Neural progenitor cell (in vitro differentiated cells): ENCODE data around the gene ZNF382. TPM values are rescaled to one million over a fixed set of nuclear protein-coding genes. Genes with fewer than 3 reads are reported as not detected.

Experiments used
- DNase-seq: peaks from one replicate; pipeline ENCODE4 v3.0.0-alpha.2; 2016; ENCODE audit warnings: low spot score
- H2AFZ ChIP-seq: fragments of 200-600 bp; sonication (generic); replicated peaks from 2 replicates; pipeline ENCODE4 v1.6.1; 2016; ENCODE audit warnings: antibody characterized with exemption
- H3F3A ChIP-seq: fragments of 200-600 bp; sonication (generic); 2 replicates; pipeline ENCODE4 v1.6.1; 2016; ENCODE audit warnings: antibody characterized with exemption, low read depth
- H3K27ac ChIP-seq: fragments of 200-600 bp; sonication (generic); 2 replicates; pipeline ENCODE4 v1.5.1; 2016; ENCODE audit warnings: mild to moderate bottlenecking
- H3K27me3 ChIP-seq: fragments of 200-600 bp; sonication (generic); 2 replicates; pipeline ENCODE4 v1.6.1; 2016; ENCODE audit warnings: mild to moderate bottlenecking, moderate library complexity
- H3K36me3 ChIP-seq: fragments of 200-600 bp; sonication (generic); 2 replicates; pipeline ENCODE4 v1.5.1; 2016
- H3K4me1 ChIP-seq: fragments of 200-600 bp; sonication (generic); 2 replicates; pipeline ENCODE4 v1.6.1; 2016; ENCODE audit warnings: mixed run types
- H3K4me2 ChIP-seq: fragments of 200-600 bp; sonication (generic); 2 replicates; pipeline ENCODE4 v1.6.1; 2016
- H3K4me3 ChIP-seq: fragments of 200-600 bp; sonication (generic); 2 replicates; pipeline ENCODE4 v1.5.1; 2016
- H3K79me2 ChIP-seq: fragments of 200-600 bp; sonication (generic); 2 replicates; pipeline ENCODE4 v1.6.1; 2016; ENCODE audit warnings: low read depth
- H3K9ac ChIP-seq: fragments of 200-600 bp; sonication (generic); 2 replicates; pipeline ENCODE4 v1.6.1; 2016
- H3K9me3 ChIP-seq: fragments of 200-600 bp; sonication (generic); 2 replicates; pipeline ENCODE4 v1.5.1; 2016; ENCODE audit warnings: low read depth
- H4K20me1 ChIP-seq: fragments of 200-600 bp; sonication (generic); 2 replicates; pipeline ENCODE4 v1.6.1; 2016; ENCODE audit warnings: low read depth
- H3K27ac Mint-ChIP-seq: 3 replicates; pipeline ENCODE4 v1.8.0; 2021; ENCODE audit warnings: mixed read lengths
- H3K27me3 Mint-ChIP-seq: 2 replicates; pipeline ENCODE4 v1.8.0; 2022; ENCODE audit warnings: low read depth, mild to moderate bottlenecking, inconsistent platforms, moderate library complexity, mixed read lengths; ENCODE audit not compliant: insufficient read depth
- H3K36me3 Mint-ChIP-seq: 3 replicates; pipeline ENCODE4 v1.8.0; 2021; ENCODE audit warnings: mixed read lengths
- H3K4me1 Mint-ChIP-seq: 3 replicates; pipeline ENCODE4 v1.8.0; 2021; ENCODE audit warnings: mixed read lengths
- H3K4me3 Mint-ChIP-seq: 3 replicates; pipeline ENCODE4 v1.8.0; 2021; ENCODE audit warnings: mild to moderate bottlenecking, moderate library complexity, mixed read lengths
- H3K9me3 Mint-ChIP-seq: 3 replicates; pipeline ENCODE4 v1.8.0; 2020; ENCODE audit warnings: mixed read lengths
- CTCF ChIP-seq: fragments of 200-600 bp; sonication (generic); IDR thresholded peaks from 2 replicates; pipeline ENCODE4 v1.5.1; 2017; ENCODE audit warnings: antibody characterized with exemption, mild to moderate bottlenecking
- EZH2 ChIP-seq: fragments of 200-600 bp; sonication (generic); IDR thresholded peaks from 2 replicates; pipeline ENCODE4 v1.6.1; 2017; ENCODE audit warnings: antibody characterized with exemption, mild to moderate bottlenecking, moderate library complexity
- EZH2phosphoT487 ChIP-seq: fragments of 200-600 bp; sonication (generic); IDR thresholded peaks from 2 replicates; pipeline ENCODE4 v1.6.1; 2017; ENCODE audit warnings: antibody characterized with exemption
- total RNA-seq: library from RNA; depleted of rRNA; stranded (reverse); fragments of >200 nt; gene quantifications from 2 replicates; pipeline ENCODE4 v1.2.3, GENCODE V29; 2015; ENCODE audit warnings: low replicate concordance

The ZNF382 gene
- total RNA-seq, 1 donor from 2014 or later: 17.8 TPM

DNA sequence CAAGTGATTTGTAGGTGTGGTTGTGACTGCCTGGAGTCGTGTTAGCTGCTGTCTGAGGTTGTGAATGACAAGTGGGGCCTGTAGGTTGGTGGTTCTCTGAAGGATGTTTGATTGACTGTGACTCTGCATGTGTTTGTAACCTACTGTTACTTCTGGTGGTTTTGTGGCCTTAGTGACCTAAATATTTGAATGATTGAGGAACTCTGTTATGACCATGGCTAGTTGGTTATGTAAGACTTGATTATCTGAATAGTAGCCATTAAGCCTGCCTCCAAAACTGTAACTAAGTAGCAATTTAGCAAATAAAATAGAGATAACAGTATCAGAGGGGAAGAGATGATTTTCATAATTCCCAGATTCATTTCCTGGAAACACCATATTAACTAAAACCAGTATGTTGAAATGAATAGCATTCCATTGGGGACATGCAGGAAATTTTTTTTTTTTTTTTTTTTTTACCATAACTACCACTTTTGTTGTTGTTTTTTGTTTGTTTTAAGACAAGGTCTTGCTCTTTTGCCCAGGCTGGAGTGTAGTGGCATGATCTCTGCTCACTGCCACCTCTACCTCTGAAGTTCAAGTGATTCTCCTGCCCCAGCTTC is 865 bp downstream of the ZNF382 start:
- Histone ChIP-seq H4K20me1 (no peaks in the 10 kb centered on the region), H3K4me1 (peaks cover 4% of the 10 kb centered on the region), H3K4me3 (peak overlapping the region; percentile 72), H3K9ac (no peak overlapping the region), H3F3A (no peaks in the 10 kb centered on the region), H2AFZ (peak overlapping the region; percentile 94), H3K27me3 (no peaks in the 10 kb centered on the region), H3K79me2 (peaks cover 39% of the 10 kb centered on the region), H3K9me3 (no peaks in the 10 kb centered on the region), H3K27ac (no peak overlapping the region), H3K4me2 (peak overlapping the region; percentile 95), H3K36me3 (no peaks in the 10 kb centered on the region)
- H3K36me3 Mint-ChIP-seq: peaks cover 52% of the 10 kb centered on the region
- peaks cover 52% of the 10 kb centered on the region for H3K9me3 Mint-ChIP-seq
- TF ChIP-seq EZH2: no peak
- peak overlapping the region; percentile 88 for H3K4me3 Mint-ChIP-seq
- H3K27ac Mint-ChIP-seq: peak overlapping the region; percentile 43
- no peak for DNase-seq
- no peaks in the 10 kb centered on the region for H3K27me3 Mint-ChIP-seq
- H3K4me1 Mint-ChIP-seq: peaks cover 10% of the 10 kb centered on the region

DNA sequence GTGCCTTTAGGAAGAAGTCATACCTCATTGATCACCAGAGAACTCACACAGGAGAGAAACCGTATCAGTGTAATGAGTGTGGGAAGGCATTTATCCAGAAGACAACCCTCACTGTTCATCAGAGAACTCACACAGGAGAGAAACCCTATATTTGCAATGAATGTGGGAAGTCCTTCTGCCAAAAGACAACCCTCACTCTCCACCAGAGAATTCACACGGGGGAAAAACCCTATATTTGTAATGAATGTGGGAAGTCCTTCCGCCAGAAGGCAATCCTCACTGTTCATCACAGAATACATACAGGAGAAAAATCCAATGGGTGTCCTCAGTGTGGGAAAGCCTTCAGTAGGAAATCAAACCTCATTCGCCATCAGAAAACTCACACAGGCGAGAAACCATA is 21.9 kb downstream of the ZNF382 start:
- H3K27me3 Mint-ChIP-seq: no peaks in the 10 kb centered on the region
- Histone ChIP-seq H3K27ac (no peak overlapping the region), H3K9me3 (peaks cover 55% of the 10 kb centered on the region), H4K20me1 (no peaks in the 10 kb centered on the region), H3F3A (no peaks in the 10 kb centered on the region), H2AFZ (no peak overlapping the region), H3K4me1 (no peaks in the 10 kb centered on the region), H3K4me3 (no peak overlapping the region), H3K36me3 (peaks cover 31% of the 10 kb centered on the region), H3K27me3 (no peaks in the 10 kb centered on the region), H3K4me2 (no peak overlapping the region), H3K9ac (no peak overlapping the region), H3K79me2 (no peaks in the 10 kb centered on the region)
- H3K27ac Mint-ChIP-seq: no peak overlapping the region
- H3K36me3 Mint-ChIP-seq: peaks cover 60% of the 10 kb centered on the region
- H3K4me1 Mint-ChIP-seq: no peaks in the 10 kb centered on the region
- H3K9me3 Mint-ChIP-seq: peaks cover 82% of the 10 kb centered on the region
- no peak overlapping the region for H3K4me3 Mint-ChIP-seq
- no peak for TF ChIP-seq EZH2phosphoT487
- DNase-seq: no peak

DNA sequence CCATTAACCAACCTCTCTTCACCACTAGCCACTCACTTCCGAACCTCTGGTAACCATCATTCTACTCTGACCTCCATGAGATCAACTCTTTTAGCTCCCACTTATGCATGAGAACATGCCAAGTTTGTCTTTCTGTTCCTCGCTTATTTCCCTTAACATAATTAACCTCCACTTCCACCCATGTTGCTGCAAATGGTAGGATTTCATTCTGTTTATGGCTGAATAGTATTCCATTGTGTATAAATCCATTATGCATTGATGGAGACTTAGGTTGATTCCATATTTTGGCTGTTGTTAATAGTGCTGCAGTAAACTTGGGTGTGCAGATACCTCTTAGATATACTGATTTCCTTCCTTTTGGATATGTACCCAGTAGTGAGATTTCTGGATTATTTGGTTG is 30.2 kb downstream of the ZNF382 start:
- Mint-ChIP-seq H3K4me1 (no peaks in the 10 kb centered on the region), H3K4me3 (no peak overlapping the region), H3K9me3 (peaks cover 85% of the 10 kb centered on the region), H3K27me3 (peaks cover 2% of the 10 kb centered on the region), H3K36me3 (peaks cover 47% of the 10 kb centered on the region), H3K27ac (no peak overlapping the region)
- DNase-seq: no peak
- Histone ChIP-seq H3K79me2 (no peaks in the 10 kb centered on the region), H3K4me3 (no peak overlapping the region), H3K4me1 (no peaks in the 10 kb centered on the region), H4K20me1 (no peaks in the 10 kb centered on the region), H3F3A (no peaks in the 10 kb centered on the region), H3K4me2 (no peak overlapping the region), H3K36me3 (peaks cover 25% of the 10 kb centered on the region), H3K27ac (no peak overlapping the region), H3K9ac (no peak overlapping the region), H3K9me3 (peaks cover 40% of the 10 kb centered on the region), H2AFZ (no peak overlapping the region), H3K27me3 (no peaks in the 10 kb centered on the region)
- TF ChIP-seq EZH2phosphoT487: no peak
- no peak for TF ChIP-seq EZH2
- no peak for TF ChIP-seq CTCF

GRCh38 chr19:36638862-36639510 is 33.9 kb downstream of the ZNF382 start:
- Mint-ChIP-seq H3K4me1 (no peaks in the 10 kb centered on the region), H3K4me3 (no peak overlapping the region), H3K9me3 (peaks cover 75% of the 10 kb centered on the region), H3K36me3 (peaks cover 52% of the 10 kb centered on the region), H3K27ac (no peak overlapping the region), H3K27me3 (peaks cover 2% of the 10 kb centered on the region)
- H3K9me3 ChIP-seq: peaks cover 39% of the 10 kb centered on the region
- H3K9ac ChIP-seq: no peak overlapping the region
- H3K36me3 ChIP-seq: peaks cover 29% of the 10 kb centered on the region
- no peak for DNase-seq
- H4K20me1 ChIP-seq: no peaks in the 10 kb centered on the region
- H3K27ac ChIP-seq: no peak overlapping the region
- no peak overlapping the region for H3K4me2 ChIP-seq
- H2AFZ ChIP-seq: no peak overlapping the region
- H3K4me1 ChIP-seq: no peaks in the 10 kb centered on the region
- H3K79me2 ChIP-seq: no peaks in the 10 kb centered on the region
- H3K4me3 ChIP-seq: no peak overlapping the region
- H3K27me3 ChIP-seq: no peaks in the 10 kb centered on the region
- H3F3A ChIP-seq: no peaks in the 10 kb centered on the region
- TF ChIP-seq EZH2phosphoT487 (no peak), CTCF (no peak), EZH2 (no peak)
